Upper lobe of right lung (tissue), 1 donor: ENCODE results near the gene PNLDC1. TPM values are rescaled to one million over a fixed set of nuclear protein-coding genes. Genes with fewer than 3 reads are reported as not detected.
"Not testable (repeated sequence)": the region's sequence is repeated elsewhere in the genome, so short reads cannot be mapped to it uniquely, and the experiment has no call there.

ENCODE experiments used
- ATAC-seq: fragments of 200-7000 bp; cut with Tn5 transposase; one replicate; pipeline ENCODE4 v1.9.1; 2020; ENCODE audit warnings: mild to moderate bottlenecking, moderate library complexity
- DNase-seq: peaks from one replicate; pipeline ENCODE4 v3.0.0-alpha.2; 2020
- H3K27ac ChIP-seq: fragments of 200-600 bp; one replicate; pipeline ENCODE4 v1.8.0; 2022
- H3K27me3 ChIP-seq: fragments of 200-600 bp; one replicate; pipeline ENCODE4 v1.8.0; 2022; ENCODE audit warnings: mild to moderate bottlenecking
- H3K36me3 ChIP-seq: fragments of 200-600 bp; one replicate; pipeline ENCODE4 v1.8.0; 2022
- H3K4me1 ChIP-seq: fragments of 200-600 bp; one replicate; pipeline ENCODE4 v1.8.0; 2022
- H3K4me3 ChIP-seq: fragments of 200-600 bp; one replicate; pipeline ENCODE4 v1.8.0; 2022; ENCODE audit warnings: mild to moderate bottlenecking
- H3K9me3 ChIP-seq: fragments of 200-600 bp; one replicate; pipeline ENCODE4 v1.8.0; 2022
- CTCF ChIP-seq: fragments of 200-600 bp; IDR thresholded peaks from one replicate; pipeline ENCODE4 v1.8.0; 2022; ENCODE audit warnings: antibody characterized with exemption
- intact Hi-C: fragments of 100-400 bp; cut with DNase I; formaldehyde crosslinking; loops from one replicate; pipeline ENCODE4 v1.11.0; 2022
- total RNA-seq: library from RNA; stranded (reverse); fragmentation: NEBNext Ultra II Directional; extraction: Animal tissue kit (Norgen Biotek cat#: 25700); gene quantifications from one replicate; pipeline ENCODE4 v1.2.1, GENCODE V29; 2021
- donor health status: DM: no; HTN: yes; CAD: no; lungs with severe emphysema.

Gene PNLDC1
- total RNA-seq, 1 donor from 2014 or later: 0.49 TPM

DNA sequence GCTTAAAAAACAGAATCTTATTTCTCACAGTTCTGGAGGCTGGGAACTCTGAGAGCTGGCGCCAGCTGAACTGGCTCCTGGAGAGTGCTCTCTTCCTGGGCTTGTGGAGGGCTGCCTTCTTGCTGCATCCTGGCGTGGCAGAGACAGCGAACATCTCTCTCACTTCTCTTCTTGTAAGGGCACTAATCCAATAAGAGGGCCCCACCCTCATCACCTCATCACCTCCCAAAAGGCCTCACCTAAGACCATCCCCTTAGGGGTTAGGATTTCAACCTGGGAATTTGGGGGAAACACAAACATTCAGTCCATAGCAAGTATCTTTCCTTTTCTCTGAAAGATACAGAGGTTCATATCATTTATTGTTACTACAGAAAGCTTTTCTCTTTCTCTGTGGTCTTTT is 23.9 kb downstream of the PNLDC1 start:
- no peak overlapping the region for H3K27ac ChIP-seq
- H3K4me3 ChIP-seq: no peak overlapping the region
- no peak for TF ChIP-seq CTCF
- DNase-seq: no peak
- no peaks in the 10 kb centered on the region for H3K9me3 ChIP-seq
- H3K4me1 ChIP-seq: no peaks in the 10 kb centered on the region
- ATAC-seq: no peak
- intact Hi-C loops: no loop called here
- no peaks in the 10 kb centered on the region for H3K27me3 ChIP-seq
- no peaks in the 10 kb centered on the region for H3K36me3 ChIP-seq

- DNase-seq, ATAC-seq: not testable (repeated sequence)
Observed at GRCh38 chr6:159824690-159825089, 24.6 kb downstream of the PNLDC1 start.

GRCh38 chr6:159826004-159826403 is 25.9 kb downstream of the PNLDC1 start:
- H3K27ac ChIP-seq: no peak overlapping the region
- H3K36me3 ChIP-seq: no peaks in the 10 kb centered on the region
- H3K9me3 ChIP-seq: no peaks in the 10 kb centered on the region
- no peaks in the 10 kb centered on the region for H3K27me3 ChIP-seq
- intact Hi-C loops: no loop called here
- TF ChIP-seq CTCF: no peak
- DNase-seq: no peak
- H3K4me3 ChIP-seq: no peak overlapping the region
- no peaks in the 10 kb centered on the region for H3K4me1 ChIP-seq
- no peak for ATAC-seq

More at GRCh38 chr6:159824690-159825089, 24.6 kb downstream of the PNLDC1 start:
- H3K27ac ChIP-seq, H3K27me3 ChIP-seq, intact Hi-C loops, H3K9me3 ChIP-seq, H3K4me1 ChIP-seq, H3K4me3 ChIP-seq, H3K36me3 ChIP-seq: not testable (repeated sequence)

GRCh38 chr6:159826968-159827647 is 27.0 kb downstream of the PNLDC1 start:
- Histone ChIP-seq H3K4me1 (no peaks in the 10 kb centered on the region), H3K27me3 (no peaks in the 10 kb centered on the region), H3K9me3 (no peaks in the 10 kb centered on the region), H3K4me3 (no peak overlapping the region), H3K36me3 (no peaks in the 10 kb centered on the region), H3K27ac (no peak overlapping the region)
- intact Hi-C loops: no loop called here
- DNase-seq: no peak
- no peak for TF ChIP-seq CTCF
- ATAC-seq: no peak

GRCh38 chr6:159828074-159828473 is 28.0 kb downstream of the PNLDC1 start:
- TF ChIP-seq CTCF: no peak
- DNase-seq (no peak), ATAC-seq (no peak)
- Histone ChIP-seq H3K4me3 (no peak overlapping the region), H3K4me1 (no peaks in the 10 kb centered on the region), H3K36me3 (no peaks in the 10 kb centered on the region), H3K27me3 (no peaks in the 10 kb centered on the region), H3K9me3 (no peaks in the 10 kb centered on the region), H3K27ac (no peak overlapping the region)
- intact Hi-C loops: no loop called here

- Histone ChIP-seq H3K4me3 (no peak overlapping the region), H3K9me3 (no peaks in the 10 kb centered on the region), H3K27ac (no peak overlapping the region), H3K4me1 (no peaks in the 10 kb centered on the region), H3K36me3 (no peaks in the 10 kb centered on the region), H3K27me3 (no peaks in the 10 kb centered on the region)
- no peak for TF ChIP-seq CTCF
- intact Hi-C loops: no loop called here
- DNase-seq (no peak), ATAC-seq (no peak)
Observed at GRCh38 chr6:159829526-159829925, 29.4 kb downstream of the PNLDC1 start.
